Panc1 (cell line): Measurements from ENCODE around the gene GTPBP4.

Experiments used
- POLR2AphosphoS5 ChIP-seq: IDR thresholded peaks from 2 replicates; pipeline ENCODE4 v1.6.1; 2012; ENCODE audit warnings: mild to moderate bottlenecking, low read depth, low read length, moderate library complexity
- SIN3A ChIP-seq: IDR thresholded peaks from 2 replicates; pipeline ENCODE4 v1.6.1; 2012; ENCODE audit warnings: low read depth, mild to moderate bottlenecking, low read length, moderate library complexity, borderline replicate concordance; ENCODE audit not compliant: insufficient read depth
- TF ChIP-seq, protein P1 (sequence below): fragments of 450-650 bp; IDR thresholded peaks from 2 replicates; pipeline ENCODE4 v1.5.1; 2017; ENCODE audit warnings: mild to moderate bottlenecking

- TF ChIP-seq, protein P1, sequence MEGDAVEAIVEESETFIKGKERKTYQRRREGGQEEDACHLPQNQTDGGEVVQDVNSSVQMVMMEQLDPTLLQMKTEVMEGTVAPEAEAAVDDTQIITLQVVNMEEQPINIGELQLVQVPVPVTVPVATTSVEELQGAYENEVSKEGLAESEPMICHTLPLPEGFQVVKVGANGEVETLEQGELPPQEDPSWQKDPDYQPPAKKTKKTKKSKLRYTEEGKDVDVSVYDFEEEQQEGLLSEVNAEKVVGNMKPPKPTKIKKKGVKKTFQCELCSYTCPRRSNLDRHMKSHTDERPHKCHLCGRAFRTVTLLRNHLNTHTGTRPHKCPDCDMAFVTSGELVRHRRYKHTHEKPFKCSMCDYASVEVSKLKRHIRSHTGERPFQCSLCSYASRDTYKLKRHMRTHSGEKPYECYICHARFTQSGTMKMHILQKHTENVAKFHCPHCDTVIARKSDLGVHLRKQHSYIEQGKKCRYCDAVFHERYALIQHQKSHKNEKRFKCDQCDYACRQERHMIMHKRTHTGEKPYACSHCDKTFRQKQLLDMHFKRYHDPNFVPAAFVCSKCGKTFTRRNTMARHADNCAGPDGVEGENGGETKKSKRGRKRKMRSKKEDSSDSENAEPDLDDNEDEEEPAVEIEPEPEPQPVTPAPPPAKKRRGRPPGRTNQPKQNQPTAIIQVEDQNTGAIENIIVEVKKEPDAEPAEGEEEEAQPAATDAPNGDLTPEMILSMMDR: no peak
- TF ChIP-seq SIN3A (no peak), POLR2AphosphoS5 (no peak)
These were observed 7.8 kb downstream of the GTPBP4 start for GRCh38 chr10:996031-996430.
